Neural progenitor cell (in vitro differentiated cells): ENCODE data around the gene MSLN. TPM values are rescaled to one million over a fixed set of nuclear protein-coding genes. Genes with fewer than 3 reads are reported as not detected.

Experiments
- DNase-seq: peaks from one replicate; pipeline ENCODE4 v3.0.0-alpha.2; 2016; ENCODE audit warnings: low spot score
- H2AFZ ChIP-seq: fragments of 200-600 bp; sonication (generic); replicated peaks from 2 replicates; pipeline ENCODE4 v1.6.1; 2016; ENCODE audit warnings: antibody characterized with exemption
- H3F3A ChIP-seq: fragments of 200-600 bp; sonication (generic); 2 replicates; pipeline ENCODE4 v1.6.1; 2016; ENCODE audit warnings: antibody characterized with exemption, low read depth
- H3K27ac ChIP-seq: fragments of 200-600 bp; sonication (generic); 2 replicates; pipeline ENCODE4 v1.5.1; 2016; ENCODE audit warnings: mild to moderate bottlenecking
- H3K27me3 ChIP-seq: fragments of 200-600 bp; sonication (generic); 2 replicates; pipeline ENCODE4 v1.6.1; 2016; ENCODE audit warnings: mild to moderate bottlenecking, moderate library complexity
- H3K36me3 ChIP-seq: fragments of 200-600 bp; sonication (generic); 2 replicates; pipeline ENCODE4 v1.5.1; 2016
- H3K4me1 ChIP-seq: fragments of 200-600 bp; sonication (generic); 2 replicates; pipeline ENCODE4 v1.6.1; 2016; ENCODE audit warnings: mixed run types
- H3K4me2 ChIP-seq: fragments of 200-600 bp; sonication (generic); 2 replicates; pipeline ENCODE4 v1.6.1; 2016
- H3K4me3 ChIP-seq: fragments of 200-600 bp; sonication (generic); 2 replicates; pipeline ENCODE4 v1.5.1; 2016
- H3K79me2 ChIP-seq: fragments of 200-600 bp; sonication (generic); 2 replicates; pipeline ENCODE4 v1.6.1; 2016; ENCODE audit warnings: low read depth
- H3K9ac ChIP-seq: fragments of 200-600 bp; sonication (generic); 2 replicates; pipeline ENCODE4 v1.6.1; 2016
- H3K9me3 ChIP-seq: fragments of 200-600 bp; sonication (generic); 2 replicates; pipeline ENCODE4 v1.5.1; 2016; ENCODE audit warnings: low read depth
- H4K20me1 ChIP-seq: fragments of 200-600 bp; sonication (generic); 2 replicates; pipeline ENCODE4 v1.6.1; 2016; ENCODE audit warnings: low read depth
- H3K27ac Mint-ChIP-seq: 3 replicates; pipeline ENCODE4 v1.8.0; 2021; ENCODE audit warnings: mixed read lengths
- H3K27me3 Mint-ChIP-seq: 2 replicates; pipeline ENCODE4 v1.8.0; 2022; ENCODE audit warnings: low read depth, mild to moderate bottlenecking, inconsistent platforms, moderate library complexity, mixed read lengths; ENCODE audit not compliant: insufficient read depth
- H3K36me3 Mint-ChIP-seq: 3 replicates; pipeline ENCODE4 v1.8.0; 2021; ENCODE audit warnings: mixed read lengths
- H3K4me1 Mint-ChIP-seq: 3 replicates; pipeline ENCODE4 v1.8.0; 2021; ENCODE audit warnings: mixed read lengths
- H3K4me3 Mint-ChIP-seq: 3 replicates; pipeline ENCODE4 v1.8.0; 2021; ENCODE audit warnings: mild to moderate bottlenecking, moderate library complexity, mixed read lengths
- H3K9me3 Mint-ChIP-seq: 3 replicates; pipeline ENCODE4 v1.8.0; 2020; ENCODE audit warnings: mixed read lengths
- EZH2 ChIP-seq: fragments of 200-600 bp; sonication (generic); IDR thresholded peaks from 2 replicates; pipeline ENCODE4 v1.6.1; 2017; ENCODE audit warnings: antibody characterized with exemption, mild to moderate bottlenecking, moderate library complexity
- EZH2phosphoT487 ChIP-seq: fragments of 200-600 bp; sonication (generic); IDR thresholded peaks from 2 replicates; pipeline ENCODE4 v1.6.1; 2017; ENCODE audit warnings: antibody characterized with exemption
- total RNA-seq: library from RNA; depleted of rRNA; stranded (reverse); fragments of >200 nt; gene quantifications from 2 replicates; pipeline ENCODE4 v1.2.3, GENCODE V29; 2015; ENCODE audit warnings: low replicate concordance
- TF ChIP-seq, protein P1 (sequence below): fragments of 200-600 bp; sonication (generic); IDR thresholded peaks from 2 replicates; pipeline ENCODE4 v1.5.1; 2017; ENCODE audit warnings: antibody characterized with exemption, mild to moderate bottlenecking

The MSLN gene
- total RNA-seq, 1 donor from 2014 or later: 0.82 TPM

- Histone ChIP-seq H4K20me1 (peaks cover 22% of the 10 kb centered on the region), H3K4me1 (peaks cover 18% of the 10 kb centered on the region), H3K4me2 (no peak overlapping the region), H2AFZ (no peak overlapping the region), H3F3A (peaks cover 24% of the 10 kb centered on the region), H3K36me3 (no peaks in the 10 kb centered on the region), H3K9ac (no peak overlapping the region), H3K79me2 (peaks cover 4% of the 10 kb centered on the region), H3K27ac (no peak overlapping the region), H3K27me3 (peaks cover 68% of the 10 kb centered on the region), H3K4me3 (no peak overlapping the region), H3K9me3 (no peaks in the 10 kb centered on the region)
- DNase-seq: no peak
- no peak overlapping the region for H3K4me3 Mint-ChIP-seq
- H3K36me3 Mint-ChIP-seq: peaks cover 2% of the 10 kb centered on the region
- no peak for TF ChIP-seq EZH2
- H3K9me3 Mint-ChIP-seq: peaks cover 3% of the 10 kb centered on the region
- H3K27me3 Mint-ChIP-seq: peaks cover 2% of the 10 kb centered on the region
- no peak overlapping the region for H3K27ac Mint-ChIP-seq
- peaks cover 3% of the 10 kb centered on the region for H3K4me1 Mint-ChIP-seq
These were observed 42.6 kb downstream of the MSLN start for GRCh38 chr16:802914-803753.

DNA sequence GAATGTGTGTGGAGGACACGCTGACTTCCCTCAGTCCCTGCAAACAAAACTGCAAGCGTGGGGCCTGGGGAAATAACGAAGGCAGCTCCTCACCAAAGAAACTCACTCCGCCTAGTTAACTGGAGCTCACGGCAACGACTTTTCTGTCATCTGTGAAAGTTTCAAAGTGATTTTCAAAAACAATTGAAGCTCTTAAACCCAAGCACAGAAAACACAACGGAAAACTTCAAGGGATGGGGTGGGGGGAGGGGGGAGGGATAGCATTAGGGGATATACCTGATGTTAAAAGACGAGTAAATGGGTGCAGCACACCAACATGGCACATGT lies 43.2 kb downstream of the MSLN start:
- Histone ChIP-seq H3K4me3 (no peak overlapping the region), H3F3A (peaks cover 24% of the 10 kb centered on the region), H3K4me1 (peaks cover 18% of the 10 kb centered on the region), H4K20me1 (peaks cover 22% of the 10 kb centered on the region), H3K27me3 (peaks cover 68% of the 10 kb centered on the region), H3K9ac (no peak overlapping the region), H3K36me3 (no peaks in the 10 kb centered on the region), H3K9me3 (no peaks in the 10 kb centered on the region), H2AFZ (no peak overlapping the region), H3K4me2 (no peak overlapping the region), H3K27ac (no peak overlapping the region), H3K79me2 (peaks cover 9% of the 10 kb centered on the region)
- peaks cover 2% of the 10 kb centered on the region for H3K27me3 Mint-ChIP-seq
- H3K9me3 Mint-ChIP-seq: peaks cover 3% of the 10 kb centered on the region
- H3K36me3 Mint-ChIP-seq: peaks cover 2% of the 10 kb centered on the region
- H3K4me1 Mint-ChIP-seq: peaks cover 3% of the 10 kb centered on the region
- H3K4me3 Mint-ChIP-seq: no peak overlapping the region
- no peak overlapping the region for H3K27ac Mint-ChIP-seq
- TF ChIP-seq EZH2 (no peak), EZH2phosphoT487 (no peak)
- TF ChIP-seq, protein P1, sequence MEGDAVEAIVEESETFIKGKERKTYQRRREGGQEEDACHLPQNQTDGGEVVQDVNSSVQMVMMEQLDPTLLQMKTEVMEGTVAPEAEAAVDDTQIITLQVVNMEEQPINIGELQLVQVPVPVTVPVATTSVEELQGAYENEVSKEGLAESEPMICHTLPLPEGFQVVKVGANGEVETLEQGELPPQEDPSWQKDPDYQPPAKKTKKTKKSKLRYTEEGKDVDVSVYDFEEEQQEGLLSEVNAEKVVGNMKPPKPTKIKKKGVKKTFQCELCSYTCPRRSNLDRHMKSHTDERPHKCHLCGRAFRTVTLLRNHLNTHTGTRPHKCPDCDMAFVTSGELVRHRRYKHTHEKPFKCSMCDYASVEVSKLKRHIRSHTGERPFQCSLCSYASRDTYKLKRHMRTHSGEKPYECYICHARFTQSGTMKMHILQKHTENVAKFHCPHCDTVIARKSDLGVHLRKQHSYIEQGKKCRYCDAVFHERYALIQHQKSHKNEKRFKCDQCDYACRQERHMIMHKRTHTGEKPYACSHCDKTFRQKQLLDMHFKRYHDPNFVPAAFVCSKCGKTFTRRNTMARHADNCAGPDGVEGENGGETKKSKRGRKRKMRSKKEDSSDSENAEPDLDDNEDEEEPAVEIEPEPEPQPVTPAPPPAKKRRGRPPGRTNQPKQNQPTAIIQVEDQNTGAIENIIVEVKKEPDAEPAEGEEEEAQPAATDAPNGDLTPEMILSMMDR: no peak
- no peak for DNase-seq

DNA sequence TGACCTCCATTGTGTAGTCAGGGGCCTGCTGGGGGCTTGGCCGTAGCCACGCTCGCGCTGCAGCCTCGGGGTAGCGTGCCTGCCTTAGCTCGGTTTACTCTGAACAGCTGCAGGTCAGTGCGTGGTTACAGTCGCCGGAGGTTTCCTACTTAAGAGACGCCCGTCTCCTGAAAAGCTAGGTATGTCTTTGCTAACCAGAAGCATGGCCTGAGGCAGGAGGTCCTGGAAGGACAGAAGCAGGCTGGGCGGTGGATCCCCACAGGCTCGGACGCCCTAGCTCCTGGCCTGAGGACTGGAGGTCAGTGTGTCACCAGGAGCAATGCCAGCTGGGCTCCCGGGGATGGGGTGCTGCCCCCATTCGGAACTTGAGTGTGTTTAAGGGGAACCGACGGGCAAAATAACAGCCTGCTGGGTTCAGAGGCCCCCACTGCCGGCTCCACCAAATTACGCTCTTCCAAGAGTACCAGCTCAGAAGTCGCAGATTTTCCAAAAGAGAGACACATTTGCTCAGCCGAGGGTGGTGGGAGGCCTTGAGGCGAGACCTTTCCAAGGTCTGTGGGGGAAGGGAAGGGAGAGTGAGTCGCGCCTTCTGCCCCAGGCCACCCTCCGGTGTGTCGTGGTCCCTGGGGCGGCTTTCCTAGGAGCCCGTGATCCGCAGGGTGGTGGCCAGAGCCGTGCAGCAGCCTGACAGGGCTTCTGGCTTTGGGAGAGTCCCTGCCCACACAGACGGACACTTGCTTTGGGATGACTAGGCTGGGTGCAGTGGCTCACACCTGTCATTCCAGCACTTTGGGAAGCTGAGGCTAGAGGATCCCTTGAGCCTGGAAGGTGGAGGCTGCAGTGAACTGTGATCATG lies 43.9 kb downstream of the MSLN start:
- Histone ChIP-seq H3K79me2 (peaks cover 13% of the 10 kb centered on the region), H2AFZ (no peak overlapping the region), H3K27ac (no peak overlapping the region), H3K4me3 (no peak overlapping the region), H3K4me1 (peaks cover 18% of the 10 kb centered on the region), H4K20me1 (peaks cover 19% of the 10 kb centered on the region), H3K9me3 (no peaks in the 10 kb centered on the region), H3F3A (peaks cover 24% of the 10 kb centered on the region), H3K4me2 (no peak overlapping the region), H3K27me3 (peaks cover 62% of the 10 kb centered on the region), H3K36me3 (no peaks in the 10 kb centered on the region), H3K9ac (no peak overlapping the region)
- Mint-ChIP-seq H3K27me3 (peaks cover 2% of the 10 kb centered on the region), H3K9me3 (peaks cover 5% of the 10 kb centered on the region), H3K27ac (no peak overlapping the region), H3K36me3 (peaks cover 4% of the 10 kb centered on the region), H3K4me1 (peaks cover 5% of the 10 kb centered on the region), H3K4me3 (no peak overlapping the region)
- TF ChIP-seq, protein P1: no peak
- TF ChIP-seq EZH2phosphoT487 (no peak), EZH2 (no peak)
- no peak for DNase-seq
